H9 (cell line): ENCODE measurements around the gene WIPI1. TPM values are rescaled to one million over a fixed set of nuclear protein-coding genes. Genes with fewer than 3 reads are reported as not detected.

ENCODE experiments used
- DNase-seq: peaks from one replicate; pipeline ENCODE4 v3.0.0-alpha.2; 2017
- H2AFZ ChIP-seq: one replicate; pipeline ENCODE4 v1.6.1; 2013; ENCODE audit warnings: mild to moderate bottlenecking, low read length, control low read depth, moderate library complexity
- H2AK5ac ChIP-seq: 2 replicates; pipeline ENCODE4 v1.6.1; 2013; ENCODE audit warnings: low read length, control low read depth, mixed read lengths; ENCODE audit not compliant: insufficient read length
- H2BK120ac ChIP-seq: one replicate; pipeline ENCODE4 v1.6.1; 2013; ENCODE audit warnings: low read depth, mild to moderate bottlenecking, low read length, control low read depth, inconsistent platforms; ENCODE audit not compliant: poor library complexity, severe bottlenecking
- H2BK12ac ChIP-seq: 2 replicates; pipeline ENCODE4 v1.6.1; 2013; ENCODE audit warnings: low read length, control low read depth, mixed read lengths, low read depth; ENCODE audit not compliant: insufficient read length
- H2BK15ac ChIP-seq: 2 replicates; pipeline ENCODE4 v1.6.1; 2013; ENCODE audit warnings: low read depth, low read length, control low read depth
- H2BK20ac ChIP-seq: one replicate; pipeline ENCODE4 v1.6.1; 2013; ENCODE audit warnings: low read depth, mild to moderate bottlenecking, low read length, control low read depth, inconsistent platforms; ENCODE audit not compliant: poor library complexity, severe bottlenecking
- H2BK5ac ChIP-seq: 2 replicates; pipeline ENCODE4 v1.6.1; 2013; ENCODE audit warnings: low read length, control low read depth, mixed read lengths; ENCODE audit not compliant: insufficient read length
- H3K14ac ChIP-seq: 2 replicates; pipeline ENCODE4 v1.6.1; 2013; ENCODE audit warnings: low read length, control low read depth; ENCODE audit not compliant: insufficient read depth
- H3K18ac ChIP-seq: 2 replicates; pipeline ENCODE4 v1.6.1; 2013; ENCODE audit warnings: low read depth, mild to moderate bottlenecking, mixed read lengths, low read length, control low read depth; ENCODE audit not compliant: insufficient read length
- H3K23ac ChIP-seq: 2 replicates; pipeline ENCODE4 v1.6.1; 2013; ENCODE audit warnings: low read length, control low read depth, mixed read lengths, low read depth; ENCODE audit not compliant: insufficient read length
- H3K23me2 ChIP-seq: 2 replicates; pipeline ENCODE4 v1.6.1; 2013; ENCODE audit warnings: low read depth, mild to moderate bottlenecking, mixed read lengths, low read length, control low read depth; ENCODE audit not compliant: insufficient read length, poor library complexity, severe bottlenecking
- H3K27ac ChIP-seq: 2 replicates; pipeline ENCODE4 v1.5.1; 2013; ENCODE audit warnings: low read length, control low read depth, mixed read lengths, low read depth; ENCODE audit not compliant: insufficient read length
- H3K27me3 ChIP-seq: 2 replicates; pipeline ENCODE4 v1.6.1; 2013; ENCODE audit warnings: low read length, control low read depth, inconsistent platforms; ENCODE audit not compliant: insufficient read depth
- H3K4ac ChIP-seq: 2 replicates; pipeline ENCODE4 v1.6.1; 2013; ENCODE audit warnings: low read depth, mild to moderate bottlenecking, control low read depth, inconsistent platforms, low read length, moderate library complexity
- H3K4me1 ChIP-seq: 2 replicates; pipeline ENCODE4 v1.6.1; 2013; ENCODE audit warnings: low read length, control low read depth, inconsistent platforms; ENCODE audit not compliant: insufficient read depth
- H3K4me2 ChIP-seq: 2 replicates; pipeline ENCODE4 v1.6.1; 2013; ENCODE audit warnings: low read length, control low read depth, mixed read lengths; ENCODE audit not compliant: insufficient read length, insufficient read depth
- H3K56ac ChIP-seq: 2 replicates; pipeline ENCODE4 v1.6.1; 2013; ENCODE audit warnings: low read depth, mild to moderate bottlenecking, mixed read lengths, low read length, control low read depth; ENCODE audit not compliant: insufficient read length
- H3K79me1 ChIP-seq: 2 replicates; pipeline ENCODE4 v1.6.1; 2013; ENCODE audit warnings: low read depth, mild to moderate bottlenecking, moderate library complexity, low read length, control low read depth, inconsistent platforms; ENCODE audit not compliant: insufficient read depth, poor library complexity, severe bottlenecking
- H3K79me2 ChIP-seq: 2 replicates; pipeline ENCODE4 v1.6.1; 2013; ENCODE audit warnings: low read length, control low read depth, inconsistent platforms; ENCODE audit not compliant: insufficient read depth
- H3K9ac ChIP-seq: 2 replicates; pipeline ENCODE4 v1.6.1; 2013; ENCODE audit warnings: low read length, control low read depth, mixed read lengths; ENCODE audit not compliant: insufficient read length; ENCODE audit errors: extremely low read depth
- H3K9me3 ChIP-seq: one replicate; pipeline ENCODE4 v1.6.1; 2013; ENCODE audit warnings: low read depth, low read length, inconsistent platforms; ENCODE audit not compliant: control insufficient read depth
- H3T11ph ChIP-seq: one replicate; pipeline ENCODE4 v1.6.1; 2013; ENCODE audit warnings: mild to moderate bottlenecking, low read length, control low read depth, inconsistent platforms
- H4K20me1 ChIP-seq: one replicate; pipeline ENCODE4 v1.6.1; 2013; ENCODE audit not compliant: control insufficient read depth, insufficient read length, insufficient read depth
- H4K5ac ChIP-seq: 2 replicates; pipeline ENCODE4 v1.6.1; 2013; ENCODE audit warnings: low read depth, mild to moderate bottlenecking, mixed read lengths, low read length, control low read depth; ENCODE audit not compliant: insufficient read length
- H4K8ac ChIP-seq: replicated peaks from 2 replicates; pipeline ENCODE4 v1.6.1; 2013; ENCODE audit warnings: low read length, control low read depth, mixed read lengths, low read depth; ENCODE audit not compliant: insufficient read length
- H4K91ac ChIP-seq: 2 replicates; pipeline ENCODE4 v1.6.1; 2013; ENCODE audit warnings: low read depth, mild to moderate bottlenecking, moderate library complexity, mixed read lengths, low read length, control low read depth; ENCODE audit not compliant: insufficient read length
- H3K27ac Mint-ChIP-seq, 3 experiments: 2 replicates in 2 of 3; 3 replicates in 1 of 3; pipeline ENCODE4 v1.8.0; 2020 to 2021; ENCODE audit warnings: mixed read lengths in 3 of 3, mild to moderate bottlenecking in 1 of 3, moderate library complexity in 1 of 3
- H3K27me3 Mint-ChIP-seq: 2 replicates; pipeline ENCODE4 v1.8.0; 2021; ENCODE audit warnings: low read depth, mild to moderate bottlenecking, moderate library complexity, mixed read lengths
- H3K36me3 Mint-ChIP-seq, 3 experiments: 2 replicates in 2 of 3; 3 replicates in 1 of 3; pipeline ENCODE4 v1.8.0; 2020 to 2021; ENCODE audit warnings: low read depth in 3 of 3, mixed read lengths in 3 of 3; ENCODE audit not compliant: insufficient read depth in 1 of 3
- H3K4me1 Mint-ChIP-seq, 2 experiments: 2 replicates each; pipeline ENCODE4 v1.8.0; 2020; ENCODE audit warnings: mixed read lengths in 2 of 2
- H3K4me3 Mint-ChIP-seq, 2 experiments: 2 replicates in 1 of 2; 3 replicates in 1 of 2; pipeline ENCODE4 v1.8.0; 2020 to 2021; ENCODE audit warnings: mild to moderate bottlenecking in 2 of 2, mixed read lengths in 2 of 2, moderate library complexity in 1 of 2
- H3K9me3 Mint-ChIP-seq, 2 experiments: 2 replicates in 1 of 2; 3 replicates in 1 of 2; pipeline ENCODE4 v1.8.0; 2020; ENCODE audit warnings: mild to moderate bottlenecking in 2 of 2, mixed read lengths in 2 of 2, moderate library complexity in 1 of 2
- CTCF ChIP-seq: fragments of 200-600 bp; sonication (generic); conservative IDR thresholded peaks from 3 replicates; pipeline ENCODE4 v1.8.0; 2021; ENCODE audit warnings: antibody characterized with exemption, mild to moderate bottlenecking
- WGBS: extraction: QIAGEN DNeasy Blood & Tissue Kit; methylation state at CpG from one replicate; pipeline ENCODE4 v1.1.7; 2013; ENCODE audit warnings: missing lambda C conversion rate, low lambda C conversion rate, mixed read lengths; ENCODE audit not compliant: insufficient read length; ENCODE audit errors: extremely low coverage; 5-methylcytosine and 5-hydroxymethylcytosine counted together
- total RNA-seq: library from RNA; stranded (reverse); gene quantifications from 2 replicates; pipeline ENCODE4 v1.2.1, GENCODE V29; 2021

WIPI1 gene
- total RNA-seq, 1 experiment from 2014 or later, result 15.4 TPM

- Mint-ChIP-seq H3K4me3 (no peak overlapping the region), H3K36me3 (peaks cover 9 to 28% (median 17%) of the 10 kb centered on the region in 3 experiments; a peak in 6 of 7 replicates), H3K4me1 (peaks cover 8 to 9% of the 10 kb centered on the region in 2 experiments), H3K27ac (no peak overlapping the region), H3K9me3 (no peaks in the 10 kb centered on the region), H3K27me3 (no peaks in the 10 kb centered on the region)
- no peak overlapping the region for H3K14ac ChIP-seq
- no peak overlapping the region for H2BK20ac ChIP-seq
- H3K4me1 ChIP-seq, result no peaks in the 10 kb centered on the region
- no peak overlapping the region for H3K18ac ChIP-seq
- no peaks in the 10 kb centered on the region for H3K23me2 ChIP-seq
- no peak overlapping the region for H4K5ac ChIP-seq
- H2BK15ac ChIP-seq, result no peak overlapping the region
- H4K8ac ChIP-seq, result no peak overlapping the region
- no peak overlapping the region for H2BK12ac ChIP-seq
- H3K9ac ChIP-seq, result no peak overlapping the region
- H3K79me2 ChIP-seq, result no peaks in the 10 kb centered on the region
- no peak overlapping the region for H2AK5ac ChIP-seq
- no peaks in the 10 kb centered on the region for H3K27me3 ChIP-seq
- H4K20me1 ChIP-seq, result no peaks in the 10 kb centered on the region
- no peak overlapping the region for H3K4ac ChIP-seq
- H3K56ac ChIP-seq, result no peak overlapping the region
- no peak overlapping the region for H2BK5ac ChIP-seq
- H4K91ac ChIP-seq, result no peak overlapping the region
- H3K23ac ChIP-seq, result no peak overlapping the region
- no peak overlapping the region for H2BK120ac ChIP-seq
- no peak overlapping the region for H3K4me2 ChIP-seq
- no peak overlapping the region for H2AFZ ChIP-seq
- TF ChIP-seq CTCF, result no peak
- H3K9me3 ChIP-seq, result no peaks in the 10 kb centered on the region
- no peaks in the 10 kb centered on the region for H3K79me1 ChIP-seq
- WGBS, result no CpG with 5 or more reads among the region's 6 CpGs
- DNase-seq, result no peak
- H3K27ac ChIP-seq, result no peak overlapping the region
- no peak overlapping the region for H3T11ph ChIP-seq
These were observed 21.9 kb downstream of the WIPI1 start for GRCh38 chr17:68435361-68435760.
